Measurements from ENCODE around the gene RCOR3.

DNA sequence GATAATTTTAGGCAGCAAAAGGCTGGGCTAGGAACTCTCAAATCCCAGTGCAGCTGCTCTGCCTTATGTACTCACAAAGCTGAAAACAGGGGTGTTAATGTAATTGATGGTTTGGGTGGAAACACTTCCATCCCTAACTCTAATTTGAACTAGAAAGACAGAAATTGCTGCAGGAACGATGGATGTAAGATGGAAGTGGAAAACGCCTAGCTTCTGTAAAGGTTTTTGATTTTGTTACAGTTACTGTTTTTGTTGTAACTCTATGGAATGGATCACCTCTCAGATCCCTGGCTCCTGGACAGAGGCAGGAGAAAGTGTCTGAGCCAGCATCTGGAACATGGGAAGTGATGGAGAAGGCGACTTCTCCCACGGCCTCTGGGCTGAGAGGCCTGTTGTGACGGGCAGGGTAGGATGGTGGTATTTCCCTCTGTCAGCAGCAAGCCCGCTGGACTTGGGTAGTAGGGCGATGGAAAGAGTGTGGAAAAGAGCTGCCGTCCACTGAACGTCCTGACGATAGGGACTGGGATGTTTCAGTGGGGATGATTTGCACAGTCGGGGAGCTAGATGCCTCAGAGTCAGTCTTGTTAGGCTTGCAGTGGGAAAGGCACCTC, 69.0 kb downstream of the RCOR3 start:
- TF ChIP-seq POLR2AphosphoS5 (IDR thresholded peaks at IDR 0.05) (no peak), POLR2A (IDR thresholded peaks at IDR 0.05) (no peak), EP300 (IDR thresholded peaks at IDR 0.05; ENCODE audit: low read depth) (no peak)
- TF ChIP-seq, protein P1, sequence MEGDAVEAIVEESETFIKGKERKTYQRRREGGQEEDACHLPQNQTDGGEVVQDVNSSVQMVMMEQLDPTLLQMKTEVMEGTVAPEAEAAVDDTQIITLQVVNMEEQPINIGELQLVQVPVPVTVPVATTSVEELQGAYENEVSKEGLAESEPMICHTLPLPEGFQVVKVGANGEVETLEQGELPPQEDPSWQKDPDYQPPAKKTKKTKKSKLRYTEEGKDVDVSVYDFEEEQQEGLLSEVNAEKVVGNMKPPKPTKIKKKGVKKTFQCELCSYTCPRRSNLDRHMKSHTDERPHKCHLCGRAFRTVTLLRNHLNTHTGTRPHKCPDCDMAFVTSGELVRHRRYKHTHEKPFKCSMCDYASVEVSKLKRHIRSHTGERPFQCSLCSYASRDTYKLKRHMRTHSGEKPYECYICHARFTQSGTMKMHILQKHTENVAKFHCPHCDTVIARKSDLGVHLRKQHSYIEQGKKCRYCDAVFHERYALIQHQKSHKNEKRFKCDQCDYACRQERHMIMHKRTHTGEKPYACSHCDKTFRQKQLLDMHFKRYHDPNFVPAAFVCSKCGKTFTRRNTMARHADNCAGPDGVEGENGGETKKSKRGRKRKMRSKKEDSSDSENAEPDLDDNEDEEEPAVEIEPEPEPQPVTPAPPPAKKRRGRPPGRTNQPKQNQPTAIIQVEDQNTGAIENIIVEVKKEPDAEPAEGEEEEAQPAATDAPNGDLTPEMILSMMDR (IDR thresholded peaks at IDR 0.05), result no peak
